DMS114 treated with DMSO at 0.1 percent for 48 hours (cell line): Measurements from ENCODE around the gene MAGI2.
A peak's percentile ranks its signal among the peaks of the same experiment; 100 is the strongest.
"Not testable (repeated sequence)": the region's sequence is repeated elsewhere in the genome, so short reads cannot be mapped to it uniquely, and the experiment has no call there.

Source experiments
- DNase-seq: peaks from one replicate; lab custom pipeline; 2025; ENCODE audit not compliant: unreplicated experiment; lab: John Stamatoyannopoulos, UW

Gene MAGI2

GRCh38 chr7:78510580-78511188 lies 942.8 kb downstream of the MAGI2 start:
- peak; percentile 7 for DNase-seq

DNA sequence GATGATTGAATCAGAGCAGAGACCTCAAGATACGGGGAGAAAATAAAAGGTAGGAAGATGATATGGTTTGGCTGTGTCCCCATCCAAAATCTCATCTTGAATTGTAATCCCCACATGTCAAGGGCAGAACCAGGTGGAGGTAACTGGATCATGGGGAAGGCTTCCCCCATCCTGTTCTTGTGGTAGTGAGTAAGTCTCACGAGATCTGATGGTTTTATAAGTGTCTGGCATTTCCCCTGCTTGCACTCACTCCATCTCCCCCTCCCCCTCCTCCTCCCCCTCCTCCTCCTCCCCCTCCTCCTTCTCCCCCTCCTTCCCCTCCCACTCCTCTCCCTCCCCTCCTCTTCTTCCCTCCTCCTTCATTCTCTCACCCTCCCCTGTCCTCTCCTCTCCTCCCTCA lies 950.2 kb downstream of the MAGI2 start:
- not testable (repeated sequence) for DNase-seq

- no peak for DNase-seq
Observed at GRCh38 chr7:78501064-78501463, 952.4 kb downstream of the MAGI2 start.

DNA sequence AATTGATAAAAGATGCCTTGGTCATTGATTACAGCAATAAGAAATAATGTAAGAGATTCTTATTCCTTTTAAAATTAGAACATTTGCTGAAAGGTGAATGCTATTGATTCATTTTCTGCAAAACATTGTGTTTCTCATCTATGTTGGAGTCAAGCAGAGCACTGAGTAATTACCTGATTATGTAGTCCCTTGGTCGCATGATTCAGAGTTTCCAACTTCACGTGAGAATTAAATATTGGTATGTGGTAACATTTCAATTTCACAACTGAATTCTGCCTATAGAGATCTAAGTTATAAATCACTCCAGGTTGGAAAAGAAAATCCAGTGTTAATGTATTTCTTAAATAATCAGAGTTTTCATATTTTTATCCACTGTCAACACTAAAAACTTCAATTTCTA lies 953.5 kb downstream of the MAGI2 start:
- DNase-seq = no peak

DNA sequence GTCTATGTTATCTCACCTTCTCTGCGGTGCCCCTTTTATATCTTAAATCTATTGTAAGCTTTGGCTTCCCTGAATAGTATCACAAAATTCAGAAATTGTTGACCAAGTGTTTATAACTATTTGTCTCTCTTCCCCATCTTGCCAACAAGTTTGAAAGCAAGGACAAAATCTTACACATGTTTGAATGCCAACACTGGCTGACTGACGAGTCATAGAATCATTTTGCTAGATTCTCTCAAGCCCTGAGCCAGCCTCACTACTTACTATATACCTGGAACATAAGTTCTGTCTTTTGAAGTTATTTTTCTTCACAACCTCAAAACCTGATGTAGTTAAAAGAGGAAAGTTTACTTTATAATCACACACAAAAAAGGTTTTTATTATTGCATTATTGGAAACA lies 954.2 kb downstream of the MAGI2 start:
- DNase-seq = no peak

DNA sequence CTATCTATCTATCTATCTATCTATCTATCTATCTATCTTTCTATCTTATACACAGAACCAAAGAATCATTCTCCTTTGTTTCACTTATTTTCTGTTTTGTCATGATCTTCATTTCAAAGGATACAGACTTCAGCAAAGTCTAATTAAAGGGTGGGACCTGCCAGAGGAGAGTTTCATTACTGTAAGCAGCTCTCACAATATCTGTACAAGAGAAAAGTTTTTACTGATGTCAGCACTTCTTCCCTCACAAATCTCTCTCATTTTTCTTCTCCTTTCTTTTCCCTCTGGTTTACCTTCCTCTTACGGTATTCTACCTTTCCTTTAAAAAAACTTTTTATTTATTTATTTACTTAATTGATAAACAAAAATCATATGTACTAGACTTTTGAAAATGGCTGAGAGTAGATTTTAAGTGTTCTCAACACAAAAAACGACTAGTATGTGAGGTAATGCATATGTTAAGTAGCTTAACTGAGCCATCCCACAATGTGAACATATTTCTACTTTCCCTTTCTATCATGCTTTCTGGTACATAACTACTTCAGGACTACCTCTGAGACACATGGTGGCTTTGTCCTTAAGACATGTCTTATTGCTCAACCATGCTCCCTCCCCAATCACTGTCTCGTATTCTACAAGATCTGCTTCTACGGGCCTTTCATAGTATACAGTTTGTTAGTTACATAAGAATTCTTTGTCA lies 955.6 kb downstream of the MAGI2 start:
- no peak for DNase-seq

DNA sequence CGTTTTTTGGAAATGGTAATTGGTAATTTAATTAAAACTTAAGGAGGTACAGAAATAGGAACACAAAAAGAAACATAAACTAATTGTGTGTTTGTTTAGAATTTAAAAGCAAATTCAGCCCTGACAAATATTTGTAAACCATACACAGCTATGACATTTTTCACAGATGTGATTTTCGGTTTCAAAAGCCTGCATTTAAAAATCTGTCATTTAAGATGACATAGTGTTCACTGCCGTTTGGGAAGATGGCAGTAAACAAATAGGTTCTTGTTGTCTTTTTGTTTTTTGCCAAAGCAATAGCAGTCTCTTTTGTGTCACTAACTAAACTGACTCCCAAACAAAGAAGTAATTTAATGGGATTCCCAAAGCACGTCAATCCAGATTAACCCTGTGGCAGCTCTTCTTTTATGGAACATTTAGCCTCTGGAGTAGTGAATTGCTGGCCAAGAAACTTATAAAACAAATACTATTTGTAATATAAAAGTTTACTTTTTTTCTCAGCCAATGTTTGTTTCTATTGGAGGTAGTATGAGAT lies 957.3 kb downstream of the MAGI2 start:
- no peak for DNase-seq

DNA sequence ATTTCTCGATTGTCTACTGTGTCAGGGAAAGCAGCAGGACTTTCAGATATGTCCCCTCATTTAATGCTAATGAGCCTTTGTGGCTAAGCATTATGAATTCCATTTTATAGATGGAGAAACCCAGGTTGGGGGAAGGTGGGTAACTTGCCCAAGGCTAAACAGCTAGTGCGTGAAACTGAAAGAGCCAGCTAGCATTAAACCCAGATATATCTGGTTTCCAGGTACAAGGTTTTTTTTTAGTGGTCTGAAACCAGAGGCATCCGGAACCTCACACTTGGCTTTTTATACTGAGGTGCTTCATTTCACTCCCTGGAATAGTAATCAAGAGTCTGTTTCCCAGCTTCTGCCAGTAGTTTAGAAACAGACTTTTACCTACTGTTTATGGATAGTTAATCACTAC lies 960.1 kb downstream of the MAGI2 start:
- DNase-seq = no peak

GRCh38 chr7:78492146-78492545 lies 961.3 kb downstream of the MAGI2 start:
- DNase-seq = no peak

DNA sequence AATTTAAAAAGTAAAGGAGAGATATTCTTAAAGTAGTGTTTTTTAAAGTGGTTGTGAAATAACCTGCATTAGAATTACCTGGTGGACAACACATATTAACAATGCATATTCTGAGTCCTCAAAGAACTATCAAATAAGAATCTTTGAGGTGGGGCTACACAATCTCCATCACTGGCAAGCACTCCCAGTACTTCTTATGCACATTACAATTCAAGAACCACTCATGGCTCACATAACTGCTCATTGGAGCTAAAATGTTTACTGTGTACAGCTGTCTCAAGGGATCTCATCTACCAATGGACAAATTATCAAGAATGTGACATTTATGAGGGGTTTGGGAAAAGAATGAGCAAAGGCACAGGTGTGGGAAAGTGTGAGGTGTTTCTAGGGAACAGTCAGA lies 962.9 kb downstream of the MAGI2 start:
- DNase-seq = no peak

- DNase-seq = no peak
Observed at GRCh38 chr7:78489476-78490240, 963.8 kb downstream of the MAGI2 start.

DNA sequence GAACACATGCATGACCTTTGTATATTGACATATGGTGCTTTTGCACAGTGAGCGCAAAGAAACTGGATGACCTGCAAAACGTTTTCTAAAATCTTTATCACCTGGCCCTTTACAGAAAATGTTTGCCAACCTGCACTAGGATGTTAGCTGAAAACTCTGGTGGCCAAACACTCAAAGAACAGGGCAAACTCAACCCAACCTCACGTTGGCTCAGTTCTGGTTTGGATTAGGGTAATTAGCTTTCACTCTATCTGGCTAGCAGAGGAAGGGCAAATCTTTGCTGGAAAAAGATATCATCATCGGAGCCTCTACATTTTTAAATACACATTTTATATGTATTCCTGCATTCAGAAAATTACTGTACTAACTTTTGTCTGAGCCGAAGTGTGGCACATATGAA lies 966.0 kb downstream of the MAGI2 start:
- DNase-seq = no peak

DNA sequence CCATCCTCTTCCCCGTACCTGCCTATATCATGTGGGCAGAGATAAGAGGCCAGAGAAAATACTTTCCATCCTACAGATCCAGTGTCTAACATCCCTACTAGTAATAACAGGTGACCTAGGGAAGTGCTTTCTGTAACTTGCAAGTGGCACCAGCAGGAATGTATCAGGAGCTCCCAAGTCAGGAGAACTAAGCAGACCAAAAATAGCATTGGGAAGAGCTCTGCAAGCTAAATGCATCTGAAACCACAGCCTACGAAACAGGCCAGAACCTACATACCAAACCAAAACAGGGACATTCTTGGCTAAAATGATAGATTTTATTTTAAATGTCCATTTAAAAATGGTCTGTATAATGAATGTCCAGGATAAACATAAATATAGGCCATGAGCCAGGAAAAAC lies 974.1 kb downstream of the MAGI2 start:
- no peak for DNase-seq

GRCh38 chr7:78476851-78477405 lies 976.5 kb downstream of the MAGI2 start:
- no peak for DNase-seq

GRCh38 chr7:78473571-78474301 lies 979.7 kb downstream of the MAGI2 start:
- DNase-seq = no peak

DNA sequence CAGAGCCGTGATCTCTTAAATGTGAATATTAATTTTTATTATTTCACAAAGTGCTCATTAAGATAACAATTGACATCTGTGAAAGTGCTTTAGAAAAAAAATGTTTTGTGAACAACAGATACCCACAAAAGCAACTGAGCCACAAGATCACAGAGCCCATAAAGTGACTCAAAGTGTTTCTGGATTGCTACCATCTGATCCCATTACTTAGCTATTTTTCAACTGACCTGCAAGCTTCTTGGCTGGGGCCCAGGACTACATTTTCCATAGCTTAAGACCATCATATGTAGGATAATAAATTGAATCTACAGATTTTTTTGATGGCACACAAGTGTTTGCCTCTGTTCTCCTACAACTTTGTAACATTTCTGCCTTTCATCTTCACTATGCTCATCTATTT lies 980.4 kb downstream of the MAGI2 start:
- DNase-seq = no peak

GRCh38 chr7:78472519-78472918 lies 980.9 kb downstream of the MAGI2 start:
- DNase-seq = no peak

GRCh38 chr7:78465894-78466293 lies 987.6 kb downstream of the MAGI2 start:
- DNase-seq = no peak

GRCh38 chr7:78463039-78463438 lies 990.4 kb downstream of the MAGI2 start:
- DNase-seq = no peak

- DNase-seq = no peak
Observed at GRCh38 chr7:78450706-78451105, 1002.8 kb downstream of the MAGI2 start.

GRCh38 chr7:78448911-78449310 lies 1004.6 kb downstream of the MAGI2 start:
- no peak for DNase-seq
